PC-3 (cell line): ENCODE results near the gene ARHGAP22.

Source experiments
- CTCF ChIP-seq: fragments of 300-600 bp; sonication (generic); conservative IDR thresholded peaks from 2 replicates; pipeline ENCODE4 v1.5.1; 2017; ENCODE audit warnings: antibody characterized with exemption, low read depth, mild to moderate bottlenecking, low read length
- EZH2 ChIP-seq: fragments of 300-600 bp; sonication (generic); IDR thresholded peaks from one replicate; pipeline ENCODE4 v1.6.1; 2017; ENCODE audit warnings: antibody characterized with exemption, mild to moderate bottlenecking, low read length; ENCODE audit not compliant: unreplicated experiment
- EZH2phosphoT487 ChIP-seq: fragments of 300-600 bp; sonication (generic); IDR thresholded peaks from 2 replicates; pipeline ENCODE4 v1.6.1; 2018; ENCODE audit warnings: mild to moderate bottlenecking, antibody characterized with exemption, low read length, borderline replicate concordance

DNA sequence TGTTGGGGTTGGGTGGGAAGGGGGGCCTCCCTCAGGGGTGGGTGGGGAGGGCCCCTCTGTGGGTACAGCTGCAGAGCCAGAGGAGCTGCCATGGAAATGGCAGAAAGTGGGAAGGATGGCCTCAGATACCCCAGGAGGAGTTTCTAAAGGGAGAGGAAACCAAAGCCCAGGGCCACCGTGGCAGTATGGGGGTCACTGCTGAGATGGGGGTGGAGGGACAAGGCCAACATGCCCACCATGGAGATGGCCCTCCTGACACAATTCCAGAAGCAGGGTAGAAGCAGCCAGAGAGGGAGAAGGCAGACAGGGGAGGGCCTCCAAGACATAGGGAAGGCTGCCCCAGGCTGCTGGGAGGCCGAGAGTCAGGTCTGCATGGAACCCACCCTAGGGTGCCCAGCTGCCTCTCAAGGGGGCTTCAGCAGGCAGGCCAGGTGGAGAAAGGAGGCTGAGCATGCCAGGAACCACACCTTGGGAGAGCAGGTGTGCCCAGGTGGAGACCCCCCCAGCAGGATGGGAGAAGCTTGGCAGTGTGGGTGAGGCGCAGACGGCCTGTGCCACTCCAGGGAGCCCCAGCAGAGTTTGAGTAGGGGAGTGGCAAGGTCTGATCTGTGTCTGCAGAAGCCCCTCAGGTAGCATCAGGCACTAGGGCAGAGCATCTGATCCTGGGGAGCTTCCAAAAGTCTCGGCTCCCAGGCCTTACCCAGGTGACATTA lies 146.8 kb downstream of the ARHGAP22 start:
- no peak for TF ChIP-seq CTCF
- no peak for TF ChIP-seq EZH2
- no peak for TF ChIP-seq EZH2phosphoT487
